HEK293T (cell line): ENCODE measurements around the gene ABCB9.

Source experiments
- CTCF ChIA-PET: fragments of 350-600 bp; formaldehyde crosslinking; extraction: SDS; loops from one replicate; lab custom pipeline; 2021; ENCODE audit warnings: antibody characterized with exemption, inconsistent platforms; lab: Yijun Ruan, JAX
- POLR2A ChIA-PET: fragments of 350-600 bp; formaldehyde crosslinking; extraction: SDS; loops from one replicate; lab custom pipeline; 2020; ENCODE audit warnings: antibody characterized with exemption, inconsistent platforms; lab: Yijun Ruan, JAX
- DNase-seq: peaks from one replicate; pipeline ENCODE4 v3.0.0; 2012; ENCODE audit warnings: mixed read lengths; ENCODE audit errors: extremely low spot score
- ARNT ChIP-seq: fragments of 450-650 bp; IDR thresholded peaks from 2 replicates; pipeline ENCODE4 v1.6.1; 2017; ENCODE audit warnings: mild to moderate bottlenecking
- BHLHE40 ChIP-seq: fragments of 450-650 bp; IDR thresholded peaks from 2 replicates; pipeline ENCODE4 v1.6.1; 2016; ENCODE audit warnings: mild to moderate bottlenecking, moderate library complexity, borderline replicate concordance
- CTBP1 ChIP-seq: fragments of 450-650 bp; IDR thresholded peaks from 2 replicates; pipeline ENCODE4 v1.6.1; 2016; ENCODE audit warnings: borderline replicate concordance
- ELF4 ChIP-seq: fragments of 450-650 bp; IDR thresholded peaks from 2 replicates; pipeline ENCODE4 v1.6.1; 2017; ENCODE audit warnings: antibody characterized with exemption
- FOXA1 ChIP-seq: fragments of 450-650 bp; IDR thresholded peaks from 2 replicates; pipeline ENCODE4 v1.6.1; 2016; ENCODE audit warnings: mild to moderate bottlenecking
- FOXK2 ChIP-seq: fragments of 450-650 bp; IDR thresholded peaks from 2 replicates; pipeline ENCODE4 v1.6.1; 2016; ENCODE audit warnings: mild to moderate bottlenecking
- FOXM1 ChIP-seq: fragments of 450-650 bp; IDR thresholded peaks from 2 replicates; pipeline ENCODE4 v1.6.1; 2017; ENCODE audit warnings: mild to moderate bottlenecking, borderline replicate concordance
- HDGF ChIP-seq: fragments of 450-650 bp; IDR thresholded peaks from 2 replicates; pipeline ENCODE4 v1.6.1; 2017; ENCODE audit warnings: antibody characterized with exemption, borderline replicate concordance
- L3MBTL2 ChIP-seq: fragments of 450-650 bp; conservative IDR thresholded peaks from 2 replicates; pipeline ENCODE4 v1.6.1; 2016; ENCODE audit warnings: mild to moderate bottlenecking
- LEF1 ChIP-seq: fragments of 450-650 bp; IDR thresholded peaks from 2 replicates; pipeline ENCODE4 v1.6.1; 2017; ENCODE audit warnings: mild to moderate bottlenecking, borderline replicate concordance
- NFRKB ChIP-seq: fragments of 450-650 bp; IDR thresholded peaks from 2 replicates; pipeline ENCODE4 v1.6.1; 2016; ENCODE audit warnings: mild to moderate bottlenecking, moderate library complexity
- PKNOX1 ChIP-seq: fragments of 450-650 bp; IDR thresholded peaks from 2 replicates; pipeline ENCODE4 v1.6.1; 2016
- SP1 ChIP-seq: fragments of 450-650 bp; IDR thresholded peaks from 2 replicates; pipeline ENCODE4 v1.6.1; 2017
- SUZ12 ChIP-seq: fragments of 450-650 bp; IDR thresholded peaks from 2 replicates; pipeline ENCODE4 v1.6.1; 2016; ENCODE audit warnings: mild to moderate bottlenecking
- TARDBP ChIP-seq: fragments of 450-650 bp; IDR thresholded peaks from 2 replicates; pipeline ENCODE4 v1.6.1; 2016
- ZNF384 ChIP-seq: fragments of 450-650 bp; IDR thresholded peaks from 2 replicates; pipeline ENCODE4 v1.6.1; 2016

The ABCB9 gene

GRCh38 chr12:122987086-122987951 lies 21.1 kb upstream of the ABCB9 start:
- no peak for DNase-seq
- TF ChIP-seq CTBP1 (no peak), FOXA1 (no peak), ZNF384 (no peak), ELF4 (no peak), HDGF (no peak), LEF1 (no peak), BHLHE40 (no peak)
- ChIA-PET POLR2A (interaction anchor here (0.5 to 0.8 kb wide), 2 partner anchors 12 to 23 kb away, joined by 3 read pairs; partner anchors contain the start of gene OGFOD2), CTCF (interaction anchor here (1.2 kb wide), 1 partner anchor 18 kb away, joined by 3 read pairs; no protein-coding TSS in a partner anchor)

DNA sequence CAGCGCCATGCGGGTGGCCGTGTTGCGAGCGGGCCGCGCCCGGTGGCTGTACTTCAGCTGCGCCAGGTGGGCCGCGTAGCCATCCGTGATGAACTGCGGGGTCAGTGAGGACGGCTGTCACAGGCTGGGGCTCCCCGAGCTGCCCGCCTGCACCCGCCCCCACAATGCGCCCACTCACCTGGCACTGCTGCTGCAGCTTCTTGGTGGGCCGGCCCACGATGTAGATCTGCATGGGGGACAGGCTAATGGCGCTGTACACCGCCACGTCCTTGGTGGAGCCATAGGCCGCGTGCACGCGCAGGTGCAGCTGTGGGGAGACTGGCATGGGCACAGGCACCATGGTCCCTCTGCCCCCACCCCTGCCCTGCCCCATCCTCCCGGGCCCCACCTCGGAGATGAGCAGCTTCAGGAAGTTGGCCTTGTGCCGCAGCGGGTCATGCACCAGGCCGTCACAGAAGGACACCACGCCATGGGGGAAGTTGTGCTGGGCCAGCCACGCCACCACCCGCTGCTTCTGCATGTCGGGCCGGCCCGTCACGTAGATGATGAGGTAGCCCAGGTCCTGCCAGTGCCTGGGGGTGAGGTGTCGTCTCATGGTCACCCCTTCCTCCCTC lies 20.1 kb upstream of the ABCB9 start:
- CTCF ChIA-PET = interaction anchor here (1.2 kb wide), 1 partner anchor 19 kb away, joined by 3 read pairs; no protein-coding TSS in a partner anchor
- POLR2A ChIA-PET = no interaction called here
- no peak for DNase-seq
- no peak for TF ChIP-seq NFRKB
- TF ChIP-seq BHLHE40 = no peak
- TF ChIP-seq FOXA1 = no peak
- TF ChIP-seq FOXM1 = no peak
- no peak for TF ChIP-seq HDGF
- no peak for TF ChIP-seq SUZ12
- TF ChIP-seq TARDBP = no peak
- no peak for TF ChIP-seq SP1
- no peak for TF ChIP-seq ELF4
- no peak for TF ChIP-seq ZNF384
- TF ChIP-seq FOXK2 = no peak
- no peak for TF ChIP-seq PKNOX1
- TF ChIP-seq L3MBTL2 = no peak
- TF ChIP-seq LEF1 = no peak
- TF ChIP-seq ARNT = no peak
- no peak for TF ChIP-seq CTBP1

GRCh38 chr12:122985338-122986257 lies 19.3 kb upstream of the ABCB9 start:
- TF ChIP-seq TARDBP (no peak), LEF1 (no peak), HDGF (no peak), ARNT (no peak), L3MBTL2 (no peak), NFRKB (no peak), ELF4 (no peak), FOXK2 (no peak), ZNF384 (no peak), FOXM1 (no peak), SP1 (no peak), CTBP1 (no peak), BHLHE40 (no peak), SUZ12 (no peak), FOXA1 (no peak), PKNOX1 (no peak)
- ChIA-PET POLR2A (interaction anchor here (1.3 to 2.8 kb wide), 2 partner anchors 11 to 247 kb away, joined by 4 to 15 read pairs; partner anchors contain the start of genes MPHOSPH9 and MTRFR), CTCF (no interaction called here)
- DNase-seq = no peak

- ChIA-PET POLR2A (interaction anchor here (1.3 to 2.8 kb wide), 2 partner anchors 11 to 248 kb away, joined by 4 to 15 read pairs; partner anchors contain the start of genes MPHOSPH9 and MTRFR), CTCF (no interaction called here)
- TF ChIP-seq PKNOX1 = no peak
- TF ChIP-seq ELF4 = no peak
- no peak for TF ChIP-seq ZNF384
- TF ChIP-seq LEF1 = no peak
- no peak for TF ChIP-seq FOXA1
- no peak for TF ChIP-seq SP1
- TF ChIP-seq FOXK2 = no peak
- TF ChIP-seq HDGF = no peak
- TF ChIP-seq TARDBP = no peak
- TF ChIP-seq FOXM1 = no peak
- no peak for TF ChIP-seq NFRKB
- no peak for TF ChIP-seq BHLHE40
- TF ChIP-seq L3MBTL2 = no peak
- no peak for TF ChIP-seq CTBP1
- DNase-seq = no peak
These were observed 18.5 kb upstream of the ABCB9 start for GRCh38 chr12:122984612-122985337.
